OCI-M2 (cell line): ENCODE measurements around the gene FARS2.
A peak's percentile ranks its signal among the peaks of the same experiment; 100 is the strongest.

Source experiments
- DNase-seq: peaks from one replicate; lab custom pipeline; 2025; ENCODE audit not compliant: unreplicated experiment; lab: John Stamatoyannopoulos, UW

Gene FARS2

GRCh38 chr6:5248302-5249098 lies 12.8 kb upstream of the FARS2 start:
- DNase-seq: no peak

GRCh38 chr6:5249451-5250122 lies 11.7 kb upstream of the FARS2 start:
- no peak for DNase-seq

GRCh38 chr6:5250451-5250850 lies 10.9 kb upstream of the FARS2 start:
- DNase-seq: no peak

- no peak for DNase-seq
Observed at GRCh38 chr6:5250911-5251310, 10.4 kb upstream of the FARS2 start.

GRCh38 chr6:5256952-5257351 lies 4.4 kb upstream of the FARS2 start:
- DNase-seq: no peak

GRCh38 chr6:5257400-5257799 lies 3.9 kb upstream of the FARS2 start:
- no peak for DNase-seq

GRCh38 chr6:5259428-5259827 lies 1.9 kb upstream of the FARS2 start:
- no peak for DNase-seq

GRCh38 chr6:5260111-5260620 lies 1.1 kb upstream of the FARS2 start:
- no peak for DNase-seq

GRCh38 chr6:5261545-5262109 lies 314 bp downstream of the FARS2 start:
- no peak for DNase-seq

- no peak for DNase-seq
Observed at GRCh38 chr6:5266423-5266822, 5.1 kb downstream of the FARS2 start.

GRCh38 chr6:5270093-5270680 lies 8.9 kb downstream of the FARS2 start:
- no peak for DNase-seq

GRCh38 chr6:5271926-5272325 lies 10.6 kb downstream of the FARS2 start:
- no peak for DNase-seq

GRCh38 chr6:5274231-5274630 lies 12.9 kb downstream of the FARS2 start:
- DNase-seq: no peak

GRCh38 chr6:5275497-5275896 lies 14.2 kb downstream of the FARS2 start:
- no peak for DNase-seq

GRCh38 chr6:5276581-5276980 lies 15.3 kb downstream of the FARS2 start:
- DNase-seq: no peak

GRCh38 chr6:5277589-5277988 lies 16.3 kb downstream of the FARS2 start:
- no peak for DNase-seq

GRCh38 chr6:5278047-5278446 lies 16.7 kb downstream of the FARS2 start:
- no peak for DNase-seq

GRCh38 chr6:5278565-5279120 lies 17.3 kb downstream of the FARS2 start:
- DNase-seq: no peak

- DNase-seq: no peak
Observed at GRCh38 chr6:5279891-5280338, 18.6 kb downstream of the FARS2 start.

- DNase-seq: no peak
Observed at GRCh38 chr6:5280920-5281319, 19.6 kb downstream of the FARS2 start.

- DNase-seq: peak; percentile 55
Observed at GRCh38 chr6:5282191-5282623, 20.9 kb downstream of the FARS2 start.
